ENCODE measurements around the gene MAPK14. TPM values are rescaled to one million over a fixed set of nuclear protein-coding genes. Genes with fewer than 3 reads are reported as not detected.

The MAPK14 gene
- total and polyA plus RNA-seq, 2 of the 4 experiments (the other 2 are of a cell fraction), result 28.4 to 74.4 TPM

- peak overlapping the region; percentile 38 for H2AK9ac ChIP-seq (replicated peaks; ENCODE audit: low read depth, low read length, poor library complexity)
- H3K18ac ChIP-seq (ENCODE audit: low read depth, low read length), result peak overlapping the region; percentile 58; the same call in 1 of the 2 replicates
- peak overlapping the region; percentile 74; the same call in 1 of the 2 replicates for H2BK120ac ChIP-seq (ENCODE audit: low read depth, low read length)
- dilution Hi-C loops (cut with HindIII; ENCODE audit: low sequenced_read_pairs, unreplicated experiment) (no loop called here), in situ Hi-C loops (cut with MboI; ENCODE audit: low sequenced_read_pairs) (no loop called here), intact Hi-C loops (cut with micrococcal nuclease) (no loop called here)
- H3K9me1 ChIP-seq (ENCODE audit: insufficient read depth, low read length), result peaks cover 30% of the 10 kb centered on the region
- BruUV-seq (replicated peaks), result no TSS peak
- peak overlapping the region; percentile 83 to 91 for H4K8ac ChIP-seq (ENCODE audit: low read depth in 2 of 2, low read length in 2 of 2)
- peak overlapping the region; percentile 92 for H2AK5ac ChIP-seq (ENCODE audit: low read depth, low read length)
- H3K9me3 ChIP-seq (ENCODE audit: control insufficient read depth, insufficient read depth, low read length), result no peaks in the 10 kb centered on the region
- TF ChIP-seq SMC3 (IDR thresholded peaks at IDR 0.05; ENCODE audit: low read depth, low read length), result no peak
- TF ChIP-seq MXI1 (IDR thresholded peaks at IDR 0.05; ENCODE audit: borderline replicate concordance, low read depth, low read length), result no peak
- TF ChIP-seq POLR2A (IDR thresholded peaks at IDR 0.05; ENCODE audit: low read depth, low read length), result no peak
- no peak for TF ChIP-seq CEBPB (IDR thresholded peaks at IDR 0.05; ENCODE audit: low read depth, low read length)
- no peak for TF ChIP-seq RCOR1 (IDR thresholded peaks at IDR 0.05; ENCODE audit: insufficient replicate concordance, low read length)
- TF ChIP-seq MAZ (IDR thresholded peaks at IDR 0.05; ENCODE audit: borderline replicate concordance, low read depth, low read length), result no peak
- no peak for TF ChIP-seq BHLHE40 (IDR thresholded peaks at IDR 0.05; ENCODE audit: low read depth, low read length)
- TF ChIP-seq FOS (IDR thresholded peaks at IDR 0.05; ENCODE audit: low read depth, low read length), result no peak
- no peak for TF ChIP-seq CHD1 (IDR thresholded peaks at IDR 0.05; ENCODE audit: low read depth, low read length)
- TF ChIP-seq MAFK (IDR thresholded peaks at IDR 0.05; ENCODE audit: low read depth, low read length), result no peak
- POLR2A ChIA-PET (ENCODE audit: unreplicated experiment), result no interaction called here
- CTCF ChIA-PET, result interaction anchor here (1.1 kb wide), 1 partner anchor 9 kb away, joined by 3 read pairs; no protein-coding TSS in a partner anchor
- H3K4me2 ChIP-seq (ENCODE audit: low read depth, low read length), result peak overlapping the region; percentile 24
- no peaks in the 10 kb centered on the region for H3K27me3 ChIP-seq (ENCODE audit: control insufficient read depth, insufficient read depth, low read length)
- H3K56ac ChIP-seq (ENCODE audit: extremely low read depth, insufficient read depth, low read length), result no peak overlapping the region
- H4K5ac ChIP-seq (ENCODE audit: low read depth, low read length), result peak overlapping the region; percentile 86
- H3K9ac ChIP-seq (ENCODE audit: low read depth, low read length), result peak overlapping the region; percentile 30; the same call in 1 of the 2 replicates
- H3K4me1 ChIP-seq (ENCODE audit: control insufficient read depth, insufficient read depth, low read length), result peaks cover 35% of the 10 kb centered on the region
- no peaks in the 10 kb centered on the region for H3K36me3 ChIP-seq (ENCODE audit: control insufficient read depth, insufficient read depth, low read length)
- WGBS, 2 experiments (ENCODE audit: extremely low coverage in 2 of 2, insufficient read length in 1 of 2), result 40% methylated on average over 6 of the region's 52 CpGs; no CpG with 5 or more reads in 1 of the 2 experiments
- H2BK20ac ChIP-seq (ENCODE audit: low read depth, low read length), result peak overlapping the region; percentile 45; the same call in 1 of the 2 replicates
- H3K4me3 ChIP-seq (ENCODE audit: insufficient read depth, low read depth, low read length), result no peak overlapping the region
- peak overlapping the region; percentile 18 for H2BK5ac ChIP-seq (ENCODE audit: low read depth, low read length, poor library complexity, severe bottlenecking)
- DNase-seq (no peak), ATAC-seq (ENCODE audit: low read depth) (no peak)
- peak overlapping the region; percentile 53 for H3K27ac ChIP-seq (ENCODE audit: insufficient read depth, low read length)
- peak overlapping the region; percentile 79; the same call in 1 of the 2 replicates for H4K91ac ChIP-seq (ENCODE audit: insufficient read depth, low read depth, low read length)
- peak overlapping the region; percentile 73 for H3K4ac ChIP-seq (ENCODE audit: low read depth, low read length)
- H2BK15ac ChIP-seq (ENCODE audit: low read depth, low read length), result peak overlapping the region; percentile 32; the same call in 2 of the 3 replicates
- no peaks in the 10 kb centered on the region for H4K20me1 ChIP-seq (ENCODE audit: insufficient read depth, low read length)
- H2AFZ ChIP-seq (replicated peaks; ENCODE audit: low read length, poor library complexity), result peak overlapping the region; percentile 89
- H3K14ac ChIP-seq (replicated peaks; ENCODE audit: low read depth, low read length), result peak overlapping the region; percentile 27; the same call in 1 of the 2 replicates
- peaks cover 0 to 18% of the 10 kb centered on the region in 2 experiments; a peak in 1 of 4 replicates for H3K79me1 ChIP-seq (ENCODE audit: low read depth in 1 of 2, low read length in 2 of 2)
- H3K23ac ChIP-seq (ENCODE audit: low read depth, low read length), result peak overlapping the region; percentile 35; the same call in 1 of the 2 replicates
Observed at GRCh38 chr6:36130667-36131510, 103.3 kb downstream of the MAPK14 start.
